ENCODE measurements around the gene CCIN. TPM values are rescaled to one million over a fixed set of nuclear protein-coding genes. Genes with fewer than 3 reads are reported as not detected.

The CCIN gene
- total RNA-seq, 1 donor from 2014 or later = 0.29 TPM

DNA sequence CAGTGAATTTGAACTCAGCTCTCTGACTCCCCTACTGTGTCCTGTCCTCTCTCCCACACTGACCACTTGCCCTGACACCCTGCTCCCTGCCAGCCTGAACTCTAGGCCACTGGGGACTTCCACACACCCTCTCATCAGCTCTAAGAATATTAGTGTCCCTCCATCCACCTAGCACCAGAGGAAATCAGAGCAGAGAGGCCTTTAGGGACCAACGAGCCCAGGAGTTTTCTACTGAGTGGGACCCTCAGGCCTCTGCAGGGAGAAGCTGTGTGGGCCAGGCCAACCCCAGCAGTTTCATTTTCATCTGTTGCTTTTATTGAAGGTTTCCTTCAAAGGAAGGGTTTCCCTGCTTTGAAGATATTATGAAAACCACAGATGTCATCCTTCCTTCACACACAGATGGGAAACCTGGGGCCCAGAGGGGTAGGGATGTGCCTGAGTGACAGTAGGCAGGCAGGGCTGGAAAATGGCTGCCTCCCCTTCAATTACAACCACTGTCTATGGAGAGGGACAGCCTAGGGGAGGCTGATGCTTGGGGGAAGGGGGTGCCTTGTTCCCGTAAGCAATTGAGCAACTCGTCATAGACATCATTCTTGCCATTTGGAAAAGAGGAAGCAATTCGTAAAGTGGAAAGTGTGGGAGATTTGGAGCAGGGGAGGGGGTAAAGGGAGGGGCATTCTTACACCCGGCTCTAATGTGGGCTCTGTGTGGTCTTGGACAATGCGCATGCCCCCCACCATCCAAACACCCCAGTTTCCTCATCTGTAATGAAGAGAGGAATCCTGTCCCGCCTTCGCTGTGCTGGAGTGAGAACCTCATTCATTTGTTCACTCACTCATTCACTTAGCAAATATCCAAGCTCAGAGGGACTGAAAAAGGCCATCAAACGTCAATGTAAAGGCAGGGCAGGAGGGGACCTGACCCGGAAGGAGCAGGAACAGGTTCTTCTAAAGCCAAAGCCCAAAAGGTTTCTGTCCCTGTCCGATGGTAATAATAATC is 28.8 kb upstream of the CCIN start:
- no peak for DNase-seq (ENCODE audit: extremely low read depth, low read depth, low spot score)

DNA sequence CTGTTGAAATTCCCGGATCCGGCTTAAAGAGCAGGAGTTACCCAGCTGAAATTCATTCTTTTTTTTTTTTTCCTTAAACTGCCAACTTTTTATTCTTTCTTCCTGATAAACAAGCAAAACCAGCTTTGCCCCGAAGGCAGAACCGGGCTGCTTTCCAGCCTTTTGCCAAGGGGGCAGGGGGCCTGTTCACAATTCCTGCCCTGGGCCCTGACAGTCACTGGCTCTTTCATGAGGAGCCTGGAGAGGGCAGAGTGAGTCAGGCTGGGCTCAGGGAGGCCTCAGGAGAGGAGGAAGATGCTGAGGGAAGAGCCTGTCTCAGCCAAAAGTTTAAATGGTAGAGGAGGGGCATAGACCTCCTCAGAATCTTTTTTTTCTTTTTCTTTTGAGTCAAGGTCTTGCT is 27.9 kb upstream of the CCIN start:
- no peak for DNase-seq (ENCODE audit: extremely low read depth, low read depth, low spot score)

DNA sequence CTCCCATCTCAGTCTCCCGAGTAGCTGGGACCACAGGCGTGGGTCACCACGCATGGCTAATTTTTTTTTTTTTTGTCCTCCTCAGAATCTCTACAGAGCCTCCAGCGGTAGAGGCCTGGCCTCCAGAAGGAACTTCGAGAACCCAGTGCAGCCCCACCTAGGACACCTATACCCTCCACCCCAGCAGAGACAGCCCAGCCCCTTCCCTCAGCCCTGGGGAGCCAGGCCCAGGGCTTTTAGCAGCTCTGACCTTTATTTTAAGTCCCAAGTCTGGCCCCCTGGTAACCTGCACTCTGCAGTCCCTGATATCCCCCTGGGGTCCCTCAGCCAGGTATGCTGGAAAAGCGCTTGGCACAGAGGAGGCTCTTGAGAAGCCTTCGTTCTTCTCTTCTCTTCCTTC is 27.4 kb upstream of the CCIN start:
- DNase-seq (ENCODE audit: extremely low read depth, low read depth, low spot score) = no peak

DNA sequence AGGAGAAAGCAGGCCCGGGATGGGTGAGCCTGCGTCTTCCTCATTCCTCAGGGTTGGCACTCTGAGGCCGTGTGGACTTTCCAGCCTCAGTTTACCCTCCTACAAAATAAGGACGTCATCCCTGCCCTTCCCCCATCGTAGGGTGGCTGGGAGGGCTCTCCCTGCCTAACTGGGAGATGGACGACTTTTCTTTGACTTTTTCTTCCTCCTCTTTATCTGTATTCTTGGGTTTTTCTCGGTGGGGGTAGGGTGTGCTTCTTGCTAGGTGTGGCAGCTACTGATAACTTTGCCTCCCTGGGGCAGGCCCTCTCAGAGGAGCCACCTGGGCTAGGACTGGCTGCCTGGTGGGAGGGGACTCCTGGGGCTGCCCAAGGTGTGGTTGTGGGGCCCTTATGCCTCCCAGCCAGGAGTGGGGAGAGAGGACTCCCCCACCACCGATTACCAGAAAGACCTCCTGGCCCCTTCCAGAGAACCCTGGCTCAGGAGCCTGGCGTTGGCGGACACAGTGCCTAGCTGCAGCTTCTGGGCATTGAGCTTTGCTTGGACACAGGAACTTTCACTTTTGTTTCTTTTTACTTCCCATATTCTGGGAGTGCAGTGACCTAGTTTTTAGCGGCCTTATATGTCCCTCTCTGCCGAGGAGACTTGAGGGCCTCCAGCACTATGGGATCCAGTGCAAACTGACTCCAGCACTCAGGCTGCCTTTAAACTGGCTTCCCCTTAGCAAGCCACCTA is 26.5 kb upstream of the CCIN start:
- DNase-seq (ENCODE audit: extremely low read depth, low read depth, low spot score) = no peak

DNA sequence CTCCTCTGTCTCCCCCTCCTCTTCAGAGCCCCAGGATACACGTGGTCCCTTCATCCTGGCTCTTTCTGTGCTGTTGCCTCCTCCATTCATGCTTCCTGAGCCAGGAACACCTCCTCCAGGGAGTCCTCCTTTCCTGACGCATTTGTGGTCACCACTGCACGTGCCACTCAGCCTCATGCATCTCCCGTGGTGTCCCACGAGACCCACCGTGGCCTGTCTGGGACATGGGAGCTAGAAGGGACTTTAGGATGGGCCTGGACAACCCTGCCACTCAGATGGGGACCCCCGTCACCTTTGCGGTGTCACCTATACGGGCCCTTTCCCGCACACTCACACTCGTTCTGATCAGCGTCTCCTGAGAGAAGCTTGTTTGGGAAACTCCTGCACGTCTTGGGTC is 25.9 kb upstream of the CCIN start:
- no peak for DNase-seq (ENCODE audit: extremely low read depth, low read depth, low spot score)

DNA sequence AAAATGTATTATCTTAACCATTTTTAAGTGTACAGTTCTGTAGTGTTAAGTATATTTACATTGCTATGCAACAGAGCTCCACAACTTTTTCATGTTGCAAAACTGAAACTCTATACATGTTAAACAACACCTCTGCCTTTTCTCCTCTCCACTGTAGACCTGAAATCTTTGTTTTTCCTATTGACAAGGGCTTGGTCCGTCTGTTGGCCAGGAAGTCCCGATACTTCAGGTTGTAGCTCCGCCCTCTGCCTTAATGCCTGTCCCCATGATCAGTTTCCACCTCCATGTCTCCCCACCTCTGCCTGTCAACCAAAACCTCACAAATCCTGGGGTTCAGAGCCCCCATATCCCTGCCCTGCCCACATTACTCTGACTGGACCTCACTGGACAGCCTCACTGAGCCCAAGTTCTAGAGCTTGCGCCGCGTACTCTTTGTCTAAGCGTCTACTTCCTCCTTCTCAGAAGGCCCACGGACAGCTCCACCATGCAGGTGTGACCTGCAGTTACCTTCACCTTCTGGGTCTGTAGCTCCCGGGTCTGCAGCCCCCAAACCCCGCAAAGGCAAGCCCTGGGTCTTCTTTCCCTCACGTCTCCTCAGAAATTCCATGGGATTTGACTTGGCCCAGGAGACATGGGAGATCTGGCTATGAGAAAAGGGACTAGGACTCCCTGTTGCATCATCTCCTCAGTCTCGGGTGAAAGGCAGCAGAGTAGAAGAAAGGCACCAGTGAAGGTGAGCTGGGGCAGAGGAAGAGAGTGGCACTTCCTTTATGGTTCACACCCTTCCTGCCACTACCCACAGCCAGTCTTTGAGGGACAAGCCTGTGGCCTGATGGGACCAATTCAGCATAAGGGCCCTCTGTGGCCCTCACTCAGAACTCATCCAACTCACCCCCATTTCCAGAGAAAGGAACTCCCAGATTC is 24.6 kb upstream of the CCIN start:
- DNase-seq (ENCODE audit: extremely low read depth, low read depth, low spot score) = no peak

DNA sequence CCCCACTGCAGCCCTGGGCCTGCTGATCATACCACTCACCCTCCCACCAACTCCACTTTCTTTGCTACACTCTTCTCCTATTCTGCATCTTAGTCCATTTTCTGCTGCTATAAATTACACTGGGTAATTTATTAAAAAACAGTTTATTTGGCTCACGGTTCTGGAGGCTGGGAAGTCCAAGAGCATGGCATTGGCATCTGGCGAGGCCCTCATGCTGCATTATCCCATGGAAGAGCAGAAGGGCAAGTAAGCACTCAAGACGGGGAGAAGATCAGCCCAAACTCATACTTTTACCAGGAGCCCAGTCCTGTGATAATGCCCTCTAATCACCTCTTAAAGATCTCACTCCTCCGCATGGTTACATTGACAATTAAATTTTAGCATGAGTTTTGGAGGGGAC is 23.2 kb upstream of the CCIN start:
- DNase-seq (ENCODE audit: extremely low read depth, low read depth, low spot score) = no peak

DNA sequence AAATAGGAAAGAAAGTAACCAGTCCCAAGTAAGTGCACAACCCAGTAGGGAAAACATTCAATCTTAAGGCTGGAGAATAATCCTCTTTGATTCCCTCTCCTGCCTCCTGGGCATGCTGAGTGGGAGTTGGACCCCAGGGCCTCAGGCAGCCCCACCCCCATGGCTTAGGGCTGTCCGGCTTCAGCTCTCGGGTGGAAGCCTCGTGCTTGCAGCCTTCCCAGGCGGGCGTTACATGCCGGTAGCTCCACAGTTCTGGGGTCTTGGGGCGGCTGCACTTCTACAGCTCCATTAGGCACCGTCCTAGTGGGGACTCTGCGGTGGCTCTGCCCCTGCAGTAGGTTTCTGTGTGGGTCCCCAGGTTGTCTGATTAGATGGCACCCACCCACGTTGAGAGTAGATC is 22.5 kb upstream of the CCIN start:
- no peak for DNase-seq (ENCODE audit: extremely low read depth, low read depth, low spot score)

DNA sequence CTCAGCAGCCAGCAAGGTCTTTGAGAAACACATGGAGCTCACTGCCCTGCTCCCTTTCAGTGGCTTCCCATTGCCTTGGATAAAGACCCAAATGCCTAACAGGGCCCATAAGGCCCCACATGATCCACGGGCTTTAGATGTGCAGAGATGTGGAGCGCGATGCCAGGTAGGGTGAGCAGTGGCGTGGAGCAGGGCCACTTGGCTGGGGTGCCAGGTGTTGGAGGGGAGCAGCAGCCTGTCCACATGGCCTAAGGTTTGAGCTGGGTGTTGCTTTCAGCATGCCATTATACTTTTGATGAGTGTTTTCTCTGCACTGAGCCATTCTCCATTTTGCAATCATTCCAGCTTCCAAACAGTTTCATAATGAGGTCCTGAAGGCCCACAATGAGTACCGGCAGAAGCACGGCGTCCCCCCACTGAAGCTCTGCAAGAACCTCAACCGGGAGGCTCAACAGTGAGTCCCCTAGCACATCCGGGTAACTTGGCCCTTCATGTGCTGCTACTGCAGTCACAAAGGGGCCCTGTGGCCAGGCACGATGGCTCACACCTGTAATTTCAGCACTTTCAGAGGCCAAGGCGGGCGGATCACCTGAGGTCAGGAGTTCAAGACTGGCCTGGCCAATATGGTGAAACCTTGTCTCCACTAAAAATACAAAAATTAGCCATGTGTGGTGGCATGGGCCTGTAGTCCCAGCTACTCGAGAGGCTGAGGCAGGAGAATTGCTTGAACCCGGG is 21.6 kb upstream of the CCIN start:
- no peak for DNase-seq (ENCODE audit: extremely low read depth, low read depth, low spot score)

DNA sequence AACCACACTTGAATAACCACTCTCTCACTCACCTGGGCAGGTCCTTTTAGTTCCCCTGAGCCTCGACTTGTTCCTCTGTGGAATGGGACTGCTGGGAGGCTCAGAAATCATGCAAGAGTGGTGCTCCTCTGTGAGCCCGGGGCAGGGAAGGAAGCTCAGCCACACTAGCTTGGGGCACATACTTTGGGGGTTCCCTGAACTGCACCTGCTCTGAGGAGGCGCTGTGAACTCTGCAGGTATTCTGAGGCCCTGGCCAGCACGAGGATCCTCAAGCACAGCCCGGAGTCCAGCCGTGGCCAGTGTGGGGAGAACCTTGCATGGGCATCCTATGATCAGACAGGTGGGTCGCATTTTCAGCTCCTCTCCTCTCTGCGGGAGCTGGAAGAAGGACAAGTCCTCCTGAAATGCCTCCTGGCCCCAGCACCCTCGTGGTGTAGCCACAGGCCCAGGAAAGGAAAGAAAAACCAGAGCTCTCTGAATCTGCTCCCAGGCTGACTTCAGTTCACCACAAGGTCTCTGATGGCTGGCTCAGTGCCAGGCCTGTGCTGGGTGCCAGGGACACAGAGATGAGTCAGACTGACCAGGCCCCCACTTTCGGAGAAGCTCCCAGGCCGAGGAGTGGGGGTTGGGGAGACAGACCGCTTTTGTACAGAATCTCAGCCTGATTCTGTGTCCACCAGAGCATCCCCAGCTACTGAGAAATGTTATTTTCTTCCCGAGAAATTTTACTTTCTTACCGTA is 20.7 kb upstream of the CCIN start:
- peak; percentile 67 for DNase-seq (ENCODE audit: extremely low read depth, low read depth, low spot score)

DNA sequence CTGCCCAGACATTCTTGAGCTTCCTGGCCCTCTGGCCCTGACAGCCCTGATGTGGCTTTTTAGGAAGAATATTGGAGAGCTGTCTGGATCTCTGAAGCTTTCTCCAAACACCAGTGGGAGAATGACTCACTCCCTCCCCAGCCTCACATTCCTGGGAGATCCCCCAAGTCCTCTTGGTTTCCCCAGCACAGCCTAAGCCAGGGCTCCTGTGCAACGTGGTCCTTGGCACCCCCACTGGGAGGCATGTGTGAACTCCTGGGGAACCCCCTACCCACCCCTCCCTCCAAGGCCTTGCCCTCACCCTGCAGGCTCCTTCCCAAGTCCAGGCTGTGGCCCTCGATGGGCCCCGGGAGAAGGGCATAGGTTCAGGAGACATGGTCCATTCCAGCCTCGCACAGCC is 20.0 kb upstream of the CCIN start:
- no peak for DNase-seq (ENCODE audit: extremely low read depth, low read depth, low spot score)

DNA sequence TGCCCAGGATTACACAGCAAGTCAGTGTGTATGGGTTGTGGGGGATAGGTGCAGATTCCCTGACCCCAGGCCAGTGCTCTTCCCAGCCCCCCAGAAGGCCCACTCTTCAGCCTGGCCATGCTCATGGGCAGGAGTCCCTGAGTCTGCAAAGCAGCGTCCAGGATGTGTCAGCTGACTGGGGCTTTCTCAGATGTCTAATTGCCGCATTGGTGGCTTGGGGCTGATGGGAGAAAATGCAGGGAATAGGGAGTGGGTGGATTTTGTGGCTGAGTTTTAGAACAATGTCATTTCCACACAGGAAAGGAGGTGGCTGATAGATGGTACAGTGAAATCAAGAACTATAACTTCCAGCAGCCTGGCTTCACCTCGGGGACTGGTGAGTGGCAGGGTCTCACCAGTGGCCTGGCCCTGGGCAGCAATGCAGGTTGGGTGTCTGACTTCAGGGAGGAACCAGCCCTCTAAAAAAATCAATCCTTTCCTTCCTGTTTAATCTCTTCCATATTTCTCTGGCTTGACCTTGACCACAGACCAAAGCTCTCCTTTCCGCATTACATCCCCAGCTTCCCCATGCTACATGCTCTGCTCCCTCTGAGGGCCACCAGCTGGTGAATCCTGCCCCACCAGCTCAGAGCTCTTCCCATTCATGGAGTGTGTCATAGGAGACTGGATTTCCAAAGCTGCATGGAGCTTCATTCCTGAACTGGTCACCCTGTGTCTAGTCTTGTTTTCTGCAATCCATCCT is 18.4 kb upstream of the CCIN start:
- no peak for DNase-seq (ENCODE audit: extremely low read depth, low read depth, low spot score)

DNA sequence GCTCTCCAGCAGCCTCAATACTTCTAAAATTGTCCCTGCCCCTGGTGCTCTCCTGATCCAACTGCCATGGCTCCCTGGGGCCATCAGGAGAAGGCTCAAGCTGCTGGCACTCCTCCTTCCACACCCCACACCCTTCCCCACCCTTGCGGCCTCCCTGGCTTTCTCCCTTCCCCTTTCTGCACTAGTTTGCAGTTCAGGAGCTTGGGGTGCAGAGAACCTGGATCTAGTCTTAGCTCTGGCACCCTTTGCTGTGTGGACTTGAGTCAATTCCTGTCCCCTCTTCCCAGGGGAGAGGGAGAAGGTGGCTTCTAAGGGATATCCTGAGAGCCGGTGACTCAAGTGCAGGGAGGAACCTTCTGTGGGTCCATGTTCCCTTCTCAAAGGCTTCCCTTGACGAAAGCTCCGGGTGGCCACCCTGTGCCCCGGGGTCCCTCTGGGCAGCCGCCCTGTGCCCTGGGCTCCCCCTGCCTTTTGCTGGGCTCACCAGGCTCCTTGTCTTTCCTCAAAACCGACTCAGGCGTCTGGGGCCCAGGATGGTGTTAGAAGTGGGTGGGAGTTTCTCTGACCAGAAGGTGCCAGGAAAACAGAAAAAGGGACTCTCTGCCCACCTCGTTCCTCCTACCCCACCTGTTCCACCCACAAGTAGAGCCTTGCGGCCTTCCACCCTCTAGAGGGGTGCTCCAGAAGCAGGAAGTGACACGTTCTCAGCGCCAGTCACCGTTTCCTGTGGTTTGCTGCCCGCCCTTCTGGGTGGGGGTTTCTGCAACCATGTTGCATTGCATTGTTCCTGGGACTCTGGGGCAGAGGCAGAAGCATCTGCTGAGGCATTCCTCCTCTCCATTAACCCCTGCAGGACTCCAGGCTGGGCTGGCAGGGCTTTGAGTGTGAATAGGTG is 17.6 kb upstream of the CCIN start:
- DNase-seq (ENCODE audit: extremely low read depth, low read depth, low spot score) = no peak

DNA sequence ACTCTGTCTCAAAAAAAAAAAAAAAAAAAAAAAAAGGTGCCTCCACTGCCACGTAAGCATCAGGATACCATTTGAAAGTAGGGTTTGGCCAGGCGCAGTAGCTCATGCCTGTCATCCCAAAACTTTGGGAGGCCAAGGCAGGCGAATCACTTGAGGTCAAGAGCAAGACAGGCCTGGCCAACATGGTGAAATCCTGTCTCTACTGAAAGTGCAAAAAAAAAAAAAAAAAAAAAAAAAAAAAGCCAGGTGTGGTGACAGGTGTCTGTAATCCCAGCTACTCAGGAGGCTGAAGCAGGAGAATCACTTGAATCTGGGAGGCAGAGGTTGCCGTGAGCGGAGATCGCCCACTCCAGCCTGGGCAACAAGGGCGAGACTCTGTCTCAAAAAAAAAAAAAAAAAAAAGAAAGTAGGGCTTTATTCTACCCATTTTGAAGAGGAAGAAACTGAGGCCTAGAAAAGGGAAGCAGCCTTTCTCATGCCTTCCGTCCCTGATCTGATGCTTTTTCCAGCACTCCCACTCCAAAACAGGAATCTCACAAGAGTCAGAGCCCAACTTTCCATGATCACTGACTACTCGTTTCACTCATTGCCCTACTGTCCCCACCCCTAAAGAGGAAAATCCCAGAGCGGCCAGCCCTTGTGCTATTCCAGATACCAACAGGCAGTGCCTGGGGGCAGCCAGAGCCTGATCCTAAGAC is 16.3 kb upstream of the CCIN start:
- no peak for DNase-seq (ENCODE audit: extremely low read depth, low read depth, low spot score)

DNA sequence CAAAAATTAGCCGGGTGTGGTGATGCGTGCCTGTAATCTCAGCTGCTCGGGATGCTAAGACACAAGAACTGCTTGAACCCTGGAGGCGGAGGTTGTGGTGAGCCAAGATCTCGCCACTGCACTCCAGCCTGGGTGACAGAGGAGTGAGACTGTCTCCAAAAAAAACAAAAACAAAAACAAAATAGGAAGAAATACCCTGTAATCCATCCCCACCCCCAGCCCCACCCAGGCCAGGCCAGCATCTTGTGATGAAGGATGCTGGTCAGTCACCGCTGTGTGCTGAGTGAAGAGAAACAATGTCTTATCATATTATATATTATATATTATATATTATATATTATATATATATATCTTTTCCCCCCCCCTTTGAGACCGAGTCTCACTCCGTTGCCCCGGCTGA is 15.4 kb upstream of the CCIN start:
- no peak for DNase-seq (ENCODE audit: extremely low read depth, low read depth, low spot score)

DNA sequence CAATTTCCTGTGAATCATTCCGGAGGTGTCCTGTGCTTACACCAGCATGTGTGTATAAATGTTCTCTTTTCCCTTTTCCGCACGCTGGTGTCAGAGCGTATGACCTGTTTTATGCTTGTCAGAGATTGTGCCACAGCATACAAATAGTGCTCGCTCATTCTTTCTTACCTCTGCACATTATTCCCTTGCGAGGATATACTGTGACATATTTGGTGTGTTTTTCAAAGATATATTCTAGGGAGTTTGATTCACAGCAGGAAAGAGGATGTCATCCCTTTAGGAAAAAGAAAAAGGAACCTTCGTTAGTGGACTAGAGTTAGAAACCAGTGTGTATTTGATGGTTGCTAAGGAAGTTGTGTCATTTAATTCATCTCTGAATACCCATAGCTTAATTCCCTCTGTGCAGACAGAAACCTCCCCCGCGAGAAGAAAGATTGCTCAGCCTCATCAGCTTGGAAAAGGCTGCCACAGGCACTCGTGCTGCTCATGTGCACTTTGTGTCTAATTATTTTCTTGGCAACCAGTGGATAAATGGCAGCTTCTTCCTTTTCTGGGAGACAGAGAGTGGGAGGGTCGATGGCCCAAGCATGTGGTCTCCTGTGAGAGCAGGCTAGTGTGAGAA is 14.7 kb upstream of the CCIN start:
- peak; percentile 64 for DNase-seq (ENCODE audit: extremely low read depth, low read depth, low spot score)

DNA sequence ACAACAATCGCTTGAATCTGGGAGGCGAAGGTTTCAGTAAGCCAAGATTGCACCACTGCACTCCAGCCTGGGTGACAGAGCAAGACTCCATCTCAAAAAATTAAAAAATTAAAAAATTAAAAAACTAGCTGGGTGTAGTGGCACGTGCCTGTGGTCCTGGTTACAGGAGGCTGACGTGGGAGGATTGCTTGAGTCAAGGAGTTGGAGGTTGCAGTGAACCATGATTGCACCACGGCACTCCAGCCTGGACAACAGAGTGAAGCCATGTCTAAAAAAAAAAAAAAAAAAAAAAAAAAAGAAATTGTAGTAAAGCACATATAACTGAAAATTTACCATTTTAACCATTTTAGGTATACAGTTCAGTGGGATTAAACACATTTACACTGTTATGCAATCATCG is 13.1 kb upstream of the CCIN start:
- DNase-seq (ENCODE audit: extremely low read depth, low read depth, low spot score) = no peak
